ENCODE data around the gene PIK3CA. TPM values are rescaled to one million over a fixed set of nuclear protein-coding genes. Genes with fewer than 3 reads are reported as not detected.

PIK3CA gene
- total and polyA plus RNA-seq, 2 experiments from 2014 or later: 8.3 to 22.5 TPM

DNA sequence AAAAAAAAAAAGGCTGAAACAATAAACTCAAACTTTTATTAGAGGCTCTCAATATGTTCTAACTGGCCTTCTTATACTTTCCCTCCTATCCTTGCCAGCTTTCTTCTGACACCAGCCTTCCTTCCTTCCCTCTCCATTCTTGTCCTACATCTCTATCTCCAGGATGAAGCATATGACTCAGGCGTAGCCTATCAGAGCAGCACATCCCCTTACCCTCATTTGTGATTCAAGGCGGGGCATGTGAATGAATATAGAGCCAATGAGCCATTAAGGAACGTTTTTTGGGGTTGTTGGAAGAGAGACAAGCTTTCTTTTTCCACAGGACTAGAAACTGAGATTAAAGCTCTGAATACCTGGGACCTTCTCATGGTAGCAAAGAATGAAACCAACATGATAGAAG is 127.8 kb downstream of the PIK3CA start:
- Histone ChIP-seq H3K9me3 (ENCODE audit: low read depth) (no peaks in the 10 kb centered on the region), H3K27ac (no peak overlapping the region), H3K9ac (no peak overlapping the region), H4K20me1 (ENCODE audit: insufficient read depth) (no peaks in the 10 kb centered on the region), H3K9me2 (ENCODE audit: insufficient read depth) (no peaks in the 10 kb centered on the region), H3F3A (ENCODE audit: insufficient read depth) (no peaks in the 10 kb centered on the region), H3K36me3 (ENCODE audit: low read depth) (no peaks in the 10 kb centered on the region), H3K4me2 (ENCODE audit: unreplicated experiment) (no peak overlapping the region), H3K4me3 (no peak overlapping the region), H3K4me1 (ENCODE audit: insufficient read depth) (no peaks in the 10 kb centered on the region), H3K79me2 (ENCODE audit: insufficient read depth) (no peaks in the 10 kb centered on the region), H3K27me3 (replicated peaks; ENCODE audit: insufficient read depth) (no peaks in the 10 kb centered on the region; the same call in 1 of the 2 replicates), H2AFZ (peak overlapping the region; percentile 31; the same call in 1 of the 2 replicates)
- DNase-seq: no peak
- in situ Hi-C loops (cut with MboI): no loop called here
- TF ChIP-seq EZH2phosphoT487 (IDR thresholded peaks at IDR 0.05; ENCODE audit: insufficient read depth, low read depth) (no peak), EZH2 (IDR thresholded peaks at IDR 0.05; ENCODE audit: insufficient read depth, poor library complexity, severe bottlenecking) (no peak)
- 51 to 56% methylated on average over 3 of the region's 3 CpGs for WGBS, 2 experiments (ENCODE audit: low coverage in 1 of 2, low lambda C conversion rate in 2 of 2, missing lambda C conversion rate in 2 of 2)

DNA sequence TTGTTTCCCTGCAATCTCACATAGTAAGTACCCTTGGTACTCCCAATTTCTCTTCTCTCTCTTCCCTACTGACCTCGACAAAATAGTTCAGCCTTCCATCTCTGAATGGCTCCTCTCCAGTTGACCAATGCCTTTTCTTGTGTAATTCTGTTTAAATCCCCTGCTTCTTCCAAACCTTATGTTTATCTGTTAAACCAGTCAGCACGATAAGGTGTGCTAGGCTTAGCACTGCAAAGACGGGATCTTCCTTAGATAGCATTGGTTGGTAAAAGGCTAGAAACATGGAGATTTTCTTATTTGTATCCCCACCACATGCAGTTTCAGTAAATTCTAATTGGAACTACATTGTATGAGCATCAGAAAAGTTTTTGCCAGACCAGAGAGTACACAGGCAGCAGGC is 128.6 kb downstream of the PIK3CA start:
- Histone ChIP-seq H3K4me3 (no peak overlapping the region), H4K20me1 (ENCODE audit: insufficient read depth) (no peaks in the 10 kb centered on the region), H3K79me2 (ENCODE audit: insufficient read depth) (no peaks in the 10 kb centered on the region), H3K36me3 (ENCODE audit: low read depth) (no peaks in the 10 kb centered on the region), H3K4me2 (ENCODE audit: unreplicated experiment) (no peak overlapping the region), H3K9ac (no peak overlapping the region), H3K4me1 (ENCODE audit: insufficient read depth) (no peaks in the 10 kb centered on the region), H3K27me3 (replicated peaks; ENCODE audit: insufficient read depth) (no peaks in the 10 kb centered on the region; the same call in 1 of the 2 replicates), H3K9me2 (ENCODE audit: insufficient read depth) (no peaks in the 10 kb centered on the region), H3F3A (ENCODE audit: insufficient read depth) (no peaks in the 10 kb centered on the region), H3K27ac (no peak overlapping the region), H3K9me3 (ENCODE audit: low read depth) (no peaks in the 10 kb centered on the region), H2AFZ (no peak overlapping the region)
- 67 to 73% methylated on average over 3 of the region's 3 CpGs for WGBS, 2 experiments (ENCODE audit: low coverage in 1 of 2, low lambda C conversion rate in 2 of 2, missing lambda C conversion rate in 2 of 2)
- in situ Hi-C loops (cut with MboI): no loop called here
- TF ChIP-seq EZH2phosphoT487 (IDR thresholded peaks at IDR 0.05; ENCODE audit: insufficient read depth, low read depth) (no peak), EZH2 (IDR thresholded peaks at IDR 0.05; ENCODE audit: insufficient read depth, poor library complexity, severe bottlenecking) (no peak)
- DNase-seq: no peak

- Histone ChIP-seq H3K27me3 (replicated peaks; ENCODE audit: insufficient read depth) (peaks cover 2% of the 10 kb centered on the region), H3F3A (ENCODE audit: insufficient read depth) (no peaks in the 10 kb centered on the region), H3K4me1 (ENCODE audit: insufficient read depth) (no peaks in the 10 kb centered on the region), H3K27ac (no peak overlapping the region), H2AFZ (no peak overlapping the region), H3K79me2 (ENCODE audit: insufficient read depth) (no peaks in the 10 kb centered on the region), H3K4me2 (ENCODE audit: unreplicated experiment) (no peak overlapping the region), H3K9ac (no peak overlapping the region), H3K36me3 (ENCODE audit: low read depth) (no peaks in the 10 kb centered on the region), H3K4me3 (no peak overlapping the region), H4K20me1 (ENCODE audit: insufficient read depth) (no peaks in the 10 kb centered on the region), H3K9me3 (ENCODE audit: low read depth) (no peaks in the 10 kb centered on the region), H3K9me2 (ENCODE audit: insufficient read depth) (no peaks in the 10 kb centered on the region)
- WGBS, 2 experiments (ENCODE audit: low coverage in 1 of 2, low lambda C conversion rate in 2 of 2, missing lambda C conversion rate in 2 of 2): 87 to 100% methylated on average over 1 of the region's 1 CpG
- no peak for DNase-seq
- in situ Hi-C loops (cut with MboI): no loop called here
- TF ChIP-seq EZH2 (IDR thresholded peaks at IDR 0.05; ENCODE audit: insufficient read depth, poor library complexity, severe bottlenecking) (no peak), EZH2phosphoT487 (IDR thresholded peaks at IDR 0.05; ENCODE audit: insufficient read depth, low read depth) (no peak)
Measured at GRCh38 chr3:179278151-179278550, 130.0 kb downstream of the PIK3CA start.

DNA sequence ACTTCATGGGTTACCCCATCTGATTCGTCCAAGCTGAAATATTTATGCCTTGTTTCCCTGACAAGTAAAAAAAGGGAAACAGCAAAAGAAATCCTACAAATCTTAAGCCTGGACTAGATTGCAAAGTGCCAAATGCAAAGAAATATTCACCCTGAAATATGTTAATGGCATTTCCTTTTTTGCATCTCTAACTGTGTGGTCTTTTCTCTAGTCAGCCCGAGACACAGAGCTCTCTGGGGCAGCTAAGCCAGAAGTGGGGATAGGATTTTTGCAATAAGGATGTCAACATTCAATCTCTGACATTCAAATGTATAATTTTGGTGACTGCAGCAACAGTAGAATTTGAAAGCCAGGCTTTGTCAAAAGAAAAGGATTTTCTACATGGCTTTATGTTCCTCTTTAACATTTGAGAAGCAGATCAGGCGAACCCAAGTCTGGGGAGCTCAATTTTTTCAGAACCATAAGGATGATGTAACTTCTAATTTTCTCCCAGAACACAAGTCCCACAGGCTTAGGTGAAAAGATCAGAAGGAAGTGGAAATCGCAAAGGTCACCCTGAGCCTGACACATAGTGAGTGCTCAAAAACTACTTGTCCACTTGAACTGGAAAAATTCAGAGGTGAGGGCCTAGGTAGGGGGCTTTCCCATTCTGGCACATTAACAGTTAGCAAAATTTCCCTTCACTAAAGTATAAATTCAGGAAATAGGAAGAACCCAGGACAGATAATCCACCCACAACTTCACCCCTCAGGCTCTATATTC is 131.0 kb downstream of the PIK3CA start:
- H3K9me2 ChIP-seq (ENCODE audit: insufficient read depth): no peaks in the 10 kb centered on the region
- DNase-seq: no peak
- no peaks in the 10 kb centered on the region for H3F3A ChIP-seq (ENCODE audit: insufficient read depth)
- no peaks in the 10 kb centered on the region for H3K4me1 ChIP-seq (ENCODE audit: insufficient read depth)
- H3K4me2 ChIP-seq (ENCODE audit: unreplicated experiment): no peak overlapping the region
- no peaks in the 10 kb centered on the region for H4K20me1 ChIP-seq (ENCODE audit: insufficient read depth)
- H3K36me3 ChIP-seq (ENCODE audit: low read depth): no peaks in the 10 kb centered on the region
- no peaks in the 10 kb centered on the region for H3K9me3 ChIP-seq (ENCODE audit: low read depth)
- in situ Hi-C loops (cut with MboI): no loop called here
- peaks cover 11% of the 10 kb centered on the region for H3K27me3 ChIP-seq (replicated peaks; ENCODE audit: insufficient read depth)
- H3K27ac ChIP-seq: no peak overlapping the region
- 40 to 50% methylated on average over 4 of the region's 4 CpGs for whole genome bisulfite sequencing, 2 experiments (ENCODE audit: low coverage in 1 of 2, low lambda C conversion rate in 2 of 2, missing lambda C conversion rate in 2 of 2)
- no peaks in the 10 kb centered on the region for H3K79me2 ChIP-seq (ENCODE audit: insufficient read depth)
- H3K9ac ChIP-seq: no peak overlapping the region
- no peak overlapping the region for H3K4me3 ChIP-seq
- TF ChIP-seq EZH2phosphoT487 (IDR thresholded peaks at IDR 0.05; ENCODE audit: insufficient read depth, low read depth): no peak
- no peak for TF ChIP-seq EZH2 (IDR thresholded peaks at IDR 0.05; ENCODE audit: insufficient read depth, poor library complexity, severe bottlenecking)
- no peak overlapping the region for H2AFZ ChIP-seq

Data from GM23248 (cell line).